GM21723 (cell line): ENCODE data around the gene GMPR.
A peak's percentile ranks its signal among the peaks of the same experiment; 100 is the strongest.

Source experiments
- ATAC-seq: cut with Tn5 transposase; IDR thresholded peaks from one replicate; pipeline ENCODE4 v1.9.1; 2021; ENCODE audit warnings: mild to moderate bottlenecking, moderate library complexity; ENCODE audit not compliant: unreplicated experiment

The GMPR gene

GRCh38 chr6:16324606-16325225 is 86.3 kb downstream of the GMPR start:
- ATAC-seq, result no peak

- no peak for ATAC-seq
Measured at GRCh38 chr6:16326531-16326930, 88.1 kb downstream of the GMPR start.

DNA sequence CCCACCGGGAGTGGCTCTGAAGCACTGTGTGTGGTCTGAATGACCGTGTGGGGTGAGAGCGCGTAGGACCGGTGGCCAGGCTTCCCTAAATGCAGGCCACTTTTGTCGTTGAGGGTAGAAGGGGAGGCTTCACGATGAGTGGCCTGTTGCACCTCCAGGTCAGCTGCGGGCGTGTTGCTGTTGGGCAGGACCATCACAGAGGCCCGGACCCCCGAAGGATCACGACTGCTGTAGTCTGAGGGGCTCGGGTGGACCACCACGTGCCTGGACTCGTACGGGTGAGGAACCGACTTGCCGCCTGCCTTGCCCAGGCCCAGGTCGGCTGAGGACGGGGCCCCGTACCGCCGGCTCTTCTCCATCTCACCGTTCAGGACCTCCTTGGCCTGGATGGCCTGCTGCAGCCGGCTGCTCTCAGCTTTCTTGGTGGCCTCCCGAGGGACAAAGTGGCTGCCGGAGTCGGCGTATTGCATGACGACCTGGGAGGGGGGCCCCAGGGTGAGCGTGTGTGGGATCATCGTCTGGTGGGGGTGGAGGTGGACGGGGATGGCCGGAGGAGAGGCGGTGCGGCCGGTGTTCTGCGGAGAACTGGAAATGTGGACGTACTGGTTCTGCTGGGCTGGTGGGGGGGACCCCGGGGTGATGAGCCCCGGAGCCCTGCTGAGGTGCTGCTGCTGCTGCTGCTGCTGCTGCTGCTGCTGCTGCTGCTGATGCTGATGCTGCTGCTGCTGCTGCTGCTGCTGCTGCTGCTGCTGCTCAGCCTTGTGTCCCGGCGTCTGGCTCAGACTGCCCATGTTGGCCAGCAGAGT is 88.8 kb downstream of the GMPR start:
- ATAC-seq, result no peak

DNA sequence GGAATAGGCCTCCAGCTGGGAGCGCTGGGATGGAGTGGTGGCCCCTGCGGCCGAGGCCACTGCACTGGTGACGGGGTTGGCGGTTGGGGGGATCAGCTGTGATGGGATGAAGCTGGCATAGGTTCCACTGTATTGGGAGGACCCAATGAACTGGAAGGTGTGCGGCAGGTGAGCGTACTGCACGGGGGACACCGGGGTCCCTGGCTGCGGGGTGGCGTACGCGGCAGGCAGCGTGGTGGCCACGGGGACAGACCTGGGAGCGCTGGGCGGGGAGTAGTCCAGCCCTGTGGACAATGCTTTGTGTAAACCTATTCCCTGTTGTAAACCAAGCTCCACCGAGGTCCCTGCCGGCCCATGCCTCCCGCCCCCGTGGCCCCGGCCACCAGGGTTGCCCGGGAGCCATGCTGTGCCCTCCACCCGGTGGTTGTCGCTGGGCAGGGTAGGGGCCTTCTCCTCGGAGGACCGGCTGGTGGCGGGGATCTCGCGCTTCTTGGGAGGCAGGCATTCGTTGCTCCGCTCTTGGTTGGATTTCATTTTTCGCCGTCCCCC is 89.5 kb downstream of the GMPR start:
- no peak for ATAC-seq

GRCh38 chr6:16329233-16329632 is 90.8 kb downstream of the GMPR start:
- ATAC-seq, result no peak

DNA sequence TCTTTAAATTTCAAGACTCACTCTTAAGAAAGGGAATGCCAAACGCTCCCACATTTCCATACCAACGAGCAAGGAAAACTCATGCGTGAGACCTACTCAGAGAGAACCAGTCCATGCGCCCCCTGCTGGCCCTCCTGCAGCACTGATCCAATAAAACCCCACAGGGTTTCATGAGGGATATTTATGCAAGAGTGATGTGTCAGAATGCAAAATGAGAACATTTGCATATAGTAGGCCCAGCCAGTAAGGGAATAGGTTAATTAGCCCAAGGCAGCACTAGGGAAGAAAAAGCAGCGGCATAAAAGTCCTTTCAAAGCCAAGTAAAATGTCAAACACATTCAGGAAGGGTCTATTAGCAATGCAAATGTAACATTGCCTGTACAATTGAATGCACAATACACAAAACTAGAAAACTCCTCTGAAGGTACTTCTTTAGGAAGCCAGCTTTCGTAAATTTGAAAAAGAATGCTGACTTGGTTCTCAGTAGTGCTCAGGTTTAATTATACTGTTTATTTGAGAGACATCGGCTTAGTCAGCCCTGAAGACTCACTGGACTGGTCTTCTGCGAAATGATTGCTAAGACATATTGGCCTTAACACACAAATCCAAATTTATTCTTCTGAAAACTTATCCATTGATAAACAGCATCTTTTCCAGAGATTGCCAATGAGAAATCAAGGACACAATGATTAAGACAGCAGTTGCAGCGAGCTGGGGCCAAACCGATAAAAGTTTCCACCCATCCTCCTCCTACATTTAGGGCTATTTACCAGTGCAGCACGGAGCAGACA is 93.2 kb downstream of the GMPR start:
- ATAC-seq, result peak; percentile 43

- ATAC-seq, result peak; percentile 91
Measured at GRCh38 chr6:16332175-16332542, 93.8 kb downstream of the GMPR start.

DNA sequence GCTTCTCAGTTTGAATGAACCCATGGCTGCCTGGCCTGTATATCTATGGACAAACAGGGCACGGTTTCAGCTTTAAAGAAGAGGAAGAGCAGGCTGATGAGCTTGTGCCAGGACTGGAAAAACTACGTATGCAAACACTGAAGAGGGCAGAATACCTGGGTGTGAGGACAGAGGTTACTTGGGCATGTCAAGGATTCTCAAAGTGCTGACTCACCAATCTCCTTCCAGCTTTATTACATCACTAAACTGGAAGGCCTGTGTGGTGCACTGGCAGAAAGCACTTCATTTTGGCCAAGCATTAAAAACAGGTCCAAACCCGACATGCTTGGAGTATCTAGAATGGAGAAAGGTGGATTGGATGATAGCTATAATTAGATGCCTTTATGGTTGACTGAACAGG is 95.2 kb downstream of the GMPR start:
- ATAC-seq, result no peak

GRCh38 chr6:16334671-16335070 is 96.3 kb downstream of the GMPR start:
- no peak for ATAC-seq

GRCh38 chr6:16335176-16335575 is 96.8 kb downstream of the GMPR start:
- no peak for ATAC-seq

DNA sequence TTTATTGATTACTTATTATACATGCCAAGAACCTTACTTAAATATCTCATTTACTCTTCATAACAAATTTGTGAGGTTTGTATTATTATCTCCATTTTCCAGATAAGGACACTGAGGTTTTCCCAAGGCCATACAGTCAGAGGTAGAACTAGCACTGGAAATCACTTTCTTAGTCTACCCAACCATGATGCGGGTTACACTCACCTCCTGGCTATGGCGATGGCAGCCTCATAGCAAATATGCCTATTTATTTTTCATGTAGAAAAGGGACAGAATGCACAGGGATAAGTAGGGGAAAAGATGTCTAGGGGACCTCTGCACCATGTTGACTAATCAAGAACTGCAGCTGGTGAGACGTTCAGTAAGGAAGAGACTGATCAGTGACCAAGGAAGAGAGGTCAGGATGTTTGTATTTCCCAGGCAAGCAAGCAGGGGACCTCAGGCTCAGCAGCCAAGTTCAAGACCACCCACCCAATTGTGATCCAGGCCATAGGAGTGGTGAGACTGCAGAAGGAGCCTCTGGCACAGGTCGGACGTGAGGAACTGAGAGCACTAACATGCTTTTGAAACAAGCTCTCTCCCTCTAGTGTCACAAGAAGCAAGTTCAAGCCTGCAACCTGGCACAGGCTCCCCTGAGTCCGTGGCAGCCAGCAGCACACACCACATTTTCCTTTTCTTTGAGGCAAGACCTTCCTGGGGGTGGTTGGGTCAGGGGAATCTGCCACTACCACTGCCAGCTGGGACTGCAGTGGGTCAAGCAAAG is 97.8 kb downstream of the GMPR start:
- ATAC-seq, result no peak

GRCh38 chr6:16336911-16337294 is 98.5 kb downstream of the GMPR start:
- ATAC-seq, result no peak

GRCh38 chr6:16337295-16337975 is 99.0 kb downstream of the GMPR start:
- ATAC-seq, result no peak

DNA sequence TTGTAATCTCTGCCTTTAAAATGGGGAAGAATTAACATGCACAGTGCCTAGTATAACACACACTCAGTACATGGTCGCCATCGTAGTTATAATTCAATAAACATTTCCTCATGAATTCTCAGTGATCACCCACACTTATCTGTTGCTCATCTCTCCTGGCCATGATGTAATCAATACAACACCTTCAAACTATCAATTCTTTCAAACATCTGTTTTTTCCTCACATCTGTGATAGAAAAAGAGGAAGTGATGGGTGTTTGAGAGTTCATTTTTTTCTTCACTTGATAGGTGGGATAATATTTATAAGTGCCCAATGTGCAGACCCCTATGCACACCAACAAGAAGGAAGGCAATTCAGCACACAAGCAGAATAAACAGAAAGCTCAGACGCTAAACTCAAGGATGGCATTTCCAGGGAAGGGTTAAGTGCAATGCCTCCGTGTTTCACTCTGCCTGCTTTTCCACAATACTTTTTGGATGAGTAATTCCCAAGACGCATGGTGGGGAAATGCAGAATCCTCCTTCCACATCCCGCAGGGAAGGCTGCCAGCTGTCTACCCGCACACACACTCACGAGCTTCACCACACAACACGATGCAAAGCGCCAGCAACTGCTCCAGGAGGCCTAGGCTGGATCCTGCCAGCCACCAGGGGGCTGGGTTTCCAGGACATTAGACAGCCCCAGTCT is 100.3 kb downstream of the GMPR start:
- ATAC-seq, result no peak

DNA sequence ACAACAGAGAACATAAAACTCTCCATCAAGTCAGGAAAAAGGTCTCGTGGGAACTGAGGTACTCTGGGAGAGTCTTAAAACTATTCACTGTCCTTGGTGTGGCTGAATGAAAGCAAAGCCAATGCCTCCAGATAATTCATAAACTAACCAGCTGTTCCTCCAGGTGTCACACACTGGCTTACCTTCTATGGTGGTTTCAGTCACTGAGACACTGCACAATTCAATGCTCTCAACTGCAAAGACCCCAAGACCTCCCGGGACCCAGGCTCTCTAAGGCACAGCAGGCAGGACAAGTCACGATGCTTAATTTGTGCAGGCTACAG is 100.8 kb downstream of the GMPR start:
- ATAC-seq, result no peak

DNA sequence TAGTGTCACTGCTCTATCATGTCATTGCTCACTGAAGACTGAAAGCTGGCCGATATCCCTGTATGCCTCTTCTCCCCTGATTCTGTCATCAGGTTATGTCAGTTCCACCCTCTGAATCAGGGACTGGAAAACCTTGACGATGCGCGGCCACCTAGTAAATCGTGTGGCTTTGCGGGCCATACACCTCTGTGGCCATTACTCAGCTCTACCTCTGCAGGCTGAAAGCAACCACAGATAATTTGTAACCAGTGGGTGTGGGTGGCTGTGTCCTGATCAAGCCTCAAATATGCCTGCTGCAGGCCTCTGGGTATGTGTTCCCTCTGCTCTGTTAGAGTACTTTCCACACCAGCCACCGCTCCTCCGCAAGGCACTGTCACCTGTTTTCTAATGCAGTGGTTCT is 105.2 kb downstream of the GMPR start:
- ATAC-seq, result no peak

DNA sequence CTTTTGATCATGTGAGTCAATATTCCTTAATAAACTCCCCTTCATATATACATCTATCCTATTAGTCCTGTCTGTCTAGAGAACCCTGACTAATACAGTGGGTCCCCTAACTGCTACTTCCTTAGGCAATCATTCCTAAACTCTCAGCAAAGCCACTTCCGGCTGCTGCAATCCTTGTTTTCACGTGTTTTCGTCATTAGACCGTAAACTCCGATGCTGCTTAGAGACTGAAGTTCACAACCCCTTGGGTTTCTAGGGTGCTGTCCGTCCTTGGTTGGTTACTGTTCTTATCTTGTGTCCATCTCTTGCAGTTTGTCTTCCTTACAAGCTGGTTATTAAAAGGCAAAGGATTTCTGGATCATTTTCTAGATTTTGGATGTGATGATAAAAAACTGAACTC is 106.4 kb downstream of the GMPR start:
- no peak for ATAC-seq
